NCI-H526 treated with DMSO at 0.1 percent for 48 hours (cell line): ENCODE data around the gene SLC16A6.
"Not testable (repeated sequence)": the region's sequence is repeated elsewhere in the genome, so short reads cannot be mapped to it uniquely, and the experiment has no call there.

Source experiments
- DNase-seq: peaks from one replicate; lab custom pipeline; 2025; lab: John Stamatoyannopoulos, UW

SLC16A6 gene

GRCh38 chr17:68220186-68220585, 70.7 kb downstream of the SLC16A6 start:
- not testable (repeated sequence) for DNase-seq

GRCh38 chr17:68219429-68219828, 71.5 kb downstream of the SLC16A6 start:
- DNase-seq: not testable (repeated sequence)
